Uterus (tissue), 4 donors: ENCODE results near the gene AIG1. TPM values are rescaled to one million over a fixed set of nuclear protein-coding genes. Genes with fewer than 3 reads are reported as not detected.
"Not testable (repeated sequence)": the region's sequence is repeated elsewhere in the genome, so short reads cannot be mapped to it uniquely, and the experiment has no call there.

ENCODE experiments used
- DNase-seq, 2 donors: peaks; one replicate each; pipeline ENCODE4 v3.0.0-alpha.2; 2019 to 2020
- H3K27ac ChIP-seq, 2 donors: fragments of 200-600 bp; sonication (generic); 1 replicate in 1 of 2; 2 replicates in 1 of 2; pipeline ENCODE4 v1.5.1; 2016 to 2018
- H3K27me3 ChIP-seq, 2 donors: fragments of 200-600 bp; sonication (generic); one replicate each; pipeline ENCODE4 v1.5.1; 2018 to 2019; ENCODE audit warnings: control low read depth in 1 of 2
- H3K36me3 ChIP-seq, 2 donors: fragments of 200-600 bp; sonication (generic); one replicate each; pipeline ENCODE4 v1.5.1; 2019; ENCODE audit warnings: control low read depth in 1 of 2
- H3K4me1 ChIP-seq, 2 donors: fragments of 200-600 bp; sonication (generic); one replicate each; pipeline ENCODE4 v1.5.1; 2018 to 2019; ENCODE audit warnings: control low read depth in 1 of 2
- H3K4me3 ChIP-seq, 2 donors: fragments of 200-600 bp; sonication (generic); 1 replicate in 1 of 2; 2 replicates in 1 of 2; pipeline ENCODE4 v1.5.1; 2018 to 2019; ENCODE audit warnings: mild to moderate bottlenecking in 1 of 2
- H3K9me3 ChIP-seq, 2 donors: fragments of 200-600 bp; sonication (generic); one replicate each; pipeline ENCODE4 v1.5.1; 2019; ENCODE audit warnings: control low read depth in 1 of 2
- POLR2A ChIP-seq, 2 donors: fragments of 450-650 bp; IDR thresholded peaks; one replicate each; pipeline ENCODE4 v1.6.1; 2016; ENCODE audit warnings: antibody characterized with exemption in 2 of 2, mild to moderate bottlenecking in 1 of 2, moderate library complexity in 1 of 2
- intact Hi-C: fragments of 100-400 bp; cut with DNase I; formaldehyde crosslinking; loops from one replicate; pipeline ENCODE4 v1.15.1; 2023; ENCODE audit warnings: low total_unique reads
- total RNA-seq, 4 donors: library from RNA; depleted of rRNA in 3 of 4; stranded (reverse); fragments of >200 nt in 3 of 4; gene quantifications; one replicate each; pipeline versions ENCODE4 v1.1.0 to v1.2.4, GENCODE V29; 2014 to 2023
- TF ChIP-seq, protein P1 (sequence below), 4 experiments: fragments of 200-600 bp in 2 of 4; fragments of 450-650 bp in 2 of 4; sonication (generic) in 2 of 4; IDR thresholded peaks; one replicate each; pipeline ENCODE4 v1.5.1; 2016 to 2019; ENCODE audit warnings: antibody characterized with exemption in 4 of 4, mild to moderate bottlenecking in 2 of 4, moderate library complexity in 1 of 4
- donor health status: DM: yes; HTN: yes; CAD: no.

Gene AIG1
- total RNA-seq, 4 donors from 2014 or later = 6.9 to 36.6 (median 27.8) TPM

GRCh38 chr6:143068001-143068400 is 7.3 kb downstream of the AIG1 start:
- H3K9me3 ChIP-seq = no peaks in the 10 kb centered on the region
- H3K27ac ChIP-seq = no peak overlapping the region
- no peaks in the 10 kb centered on the region for H3K27me3 ChIP-seq
- DNase-seq = no peak
- H3K36me3 ChIP-seq = no peaks in the 10 kb centered on the region
- no peak for TF ChIP-seq POLR2A (IDR thresholded peaks at IDR 0.05)
- TF ChIP-seq, protein P1, sequence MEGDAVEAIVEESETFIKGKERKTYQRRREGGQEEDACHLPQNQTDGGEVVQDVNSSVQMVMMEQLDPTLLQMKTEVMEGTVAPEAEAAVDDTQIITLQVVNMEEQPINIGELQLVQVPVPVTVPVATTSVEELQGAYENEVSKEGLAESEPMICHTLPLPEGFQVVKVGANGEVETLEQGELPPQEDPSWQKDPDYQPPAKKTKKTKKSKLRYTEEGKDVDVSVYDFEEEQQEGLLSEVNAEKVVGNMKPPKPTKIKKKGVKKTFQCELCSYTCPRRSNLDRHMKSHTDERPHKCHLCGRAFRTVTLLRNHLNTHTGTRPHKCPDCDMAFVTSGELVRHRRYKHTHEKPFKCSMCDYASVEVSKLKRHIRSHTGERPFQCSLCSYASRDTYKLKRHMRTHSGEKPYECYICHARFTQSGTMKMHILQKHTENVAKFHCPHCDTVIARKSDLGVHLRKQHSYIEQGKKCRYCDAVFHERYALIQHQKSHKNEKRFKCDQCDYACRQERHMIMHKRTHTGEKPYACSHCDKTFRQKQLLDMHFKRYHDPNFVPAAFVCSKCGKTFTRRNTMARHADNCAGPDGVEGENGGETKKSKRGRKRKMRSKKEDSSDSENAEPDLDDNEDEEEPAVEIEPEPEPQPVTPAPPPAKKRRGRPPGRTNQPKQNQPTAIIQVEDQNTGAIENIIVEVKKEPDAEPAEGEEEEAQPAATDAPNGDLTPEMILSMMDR (IDR thresholded peaks at IDR 0.05) = no peak
- intact Hi-C loops = no loop called here
- H3K4me1 ChIP-seq = no peaks in the 10 kb centered on the region
- no peak overlapping the region for H3K4me3 ChIP-seq

- Histone ChIP-seq H3K27ac (no peak overlapping the region), H3K9me3 (no peaks in the 10 kb centered on the region), H3K4me1 (no peaks in the 10 kb centered on the region), H3K27me3 (no peaks in the 10 kb centered on the region), H3K4me3 (no peak overlapping the region), H3K36me3 (no peaks in the 10 kb centered on the region)
- TF ChIP-seq, protein P1 (IDR thresholded peaks at IDR 0.05) = no peak
- TF ChIP-seq POLR2A (IDR thresholded peaks at IDR 0.05) = no peak
- intact Hi-C loops = no loop called here
- DNase-seq = no peak
These were observed 13.4 kb downstream of the AIG1 start for GRCh38 chr6:143074101-143074500.

- Histone ChIP-seq H3K4me3 (no peak overlapping the region), H3K27me3 (no peaks in the 10 kb centered on the region), H3K36me3 (no peaks in the 10 kb centered on the region), H3K9me3 (no peaks in the 10 kb centered on the region), H3K4me1 (no peaks in the 10 kb centered on the region), H3K27ac (no peak overlapping the region)
- intact Hi-C loops = no loop called here
- no peak for DNase-seq
- TF ChIP-seq, protein P1 (IDR thresholded peaks at IDR 0.05) = no peak
- no peak for TF ChIP-seq POLR2A (IDR thresholded peaks at IDR 0.05)
These were observed 14.1 kb downstream of the AIG1 start for GRCh38 chr6:143074670-143075318.

- H3K4me3 ChIP-seq = no peak overlapping the region
- H3K27ac ChIP-seq = no peak overlapping the region
- H3K9me3 ChIP-seq = no peaks in the 10 kb centered on the region
- no peaks in the 10 kb centered on the region for H3K27me3 ChIP-seq
- TF ChIP-seq POLR2A (IDR thresholded peaks at IDR 0.05) = no peak
- TF ChIP-seq, protein P1 (IDR thresholded peaks at IDR 0.05) = no peak
- H3K4me1 ChIP-seq = no peaks in the 10 kb centered on the region
- intact Hi-C loops = no loop called here
- no peak for DNase-seq
- no peaks in the 10 kb centered on the region for H3K36me3 ChIP-seq
These were observed 18.0 kb downstream of the AIG1 start for GRCh38 chr6:143078468-143079324.

DNA sequence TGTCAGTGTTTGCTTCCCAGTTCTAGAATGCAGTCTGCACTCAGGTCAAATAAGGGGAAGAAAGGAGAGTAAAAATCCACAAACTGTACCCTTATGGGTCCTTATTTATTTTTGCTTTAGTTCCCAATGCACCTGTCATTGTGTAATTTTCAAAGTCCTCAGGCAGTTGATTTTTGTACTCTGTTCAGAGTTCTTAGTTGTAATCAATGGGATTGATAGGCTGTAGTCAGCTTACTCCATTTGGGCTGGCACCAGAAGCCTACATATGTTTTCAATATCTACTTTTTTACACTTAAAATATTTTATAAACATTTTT is 18.6 kb downstream of the AIG1 start:
- H3K36me3 ChIP-seq = no peaks in the 10 kb centered on the region
- intact Hi-C loops = no loop called here
- no peaks in the 10 kb centered on the region for H3K4me1 ChIP-seq
- no peak overlapping the region for H3K27ac ChIP-seq
- no peak overlapping the region for H3K4me3 ChIP-seq
- no peaks in the 10 kb centered on the region for H3K27me3 ChIP-seq
- H3K9me3 ChIP-seq = no peaks in the 10 kb centered on the region
- no peak for DNase-seq
- TF ChIP-seq, protein P1 (IDR thresholded peaks at IDR 0.05) = no peak
- TF ChIP-seq POLR2A (IDR thresholded peaks at IDR 0.05) = no peak

DNA sequence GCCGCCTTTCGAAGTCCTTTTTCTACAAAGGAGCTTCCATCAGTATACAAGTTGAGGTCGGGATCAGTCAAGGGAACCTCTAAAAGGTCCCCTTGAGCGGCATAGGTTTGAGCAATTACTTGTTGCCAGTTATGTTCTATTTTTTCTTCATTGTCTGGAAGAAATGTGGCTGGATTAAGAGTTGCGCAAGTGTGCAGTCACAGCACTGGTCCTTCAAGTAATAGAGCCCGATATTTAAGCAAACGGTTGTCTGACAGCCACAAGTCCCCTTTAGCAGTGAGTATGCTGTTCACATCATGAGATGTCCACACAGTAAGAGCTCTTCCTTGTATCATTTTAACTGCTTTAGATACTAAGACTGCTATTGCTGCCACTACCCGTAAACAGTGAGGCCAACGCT is 21.6 kb downstream of the AIG1 start:
- DNase-seq, intact Hi-C loops, H3K4me1 ChIP-seq: not testable (repeated sequence)

DNA sequence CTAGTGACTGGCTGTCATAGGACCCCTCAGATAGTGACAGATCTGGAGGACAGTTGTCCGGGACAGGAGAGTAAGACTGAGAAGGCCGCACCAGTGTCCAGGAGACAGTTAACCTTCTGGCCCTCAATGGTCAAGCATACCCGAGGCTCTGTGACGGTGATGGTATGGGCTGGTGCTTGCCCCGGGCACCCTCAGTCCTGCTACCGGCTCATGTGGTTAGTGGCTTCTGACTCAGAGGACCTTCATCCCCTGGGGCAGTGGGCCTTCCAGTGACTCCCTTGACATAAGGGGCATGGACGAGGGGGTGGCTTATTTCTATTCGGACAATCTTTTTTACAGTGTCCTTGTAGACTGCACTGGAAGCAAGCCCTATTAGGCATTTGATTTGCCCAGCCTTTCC is 23.3 kb downstream of the AIG1 start:
- H3K9me3 ChIP-seq, H3K36me3 ChIP-seq, DNase-seq, intact Hi-C loops, H3K4me1 ChIP-seq, H3K27ac ChIP-seq, H3K4me3 ChIP-seq, H3K27me3 ChIP-seq: not testable (repeated sequence)

More for the DNA sequence above, 21.6 kb downstream of the AIG1 start:
- not testable (repeated sequence) for H3K27me3 ChIP-seq, H3K36me3 ChIP-seq, H3K27ac ChIP-seq, H3K9me3 ChIP-seq, H3K4me3 ChIP-seq

DNA sequence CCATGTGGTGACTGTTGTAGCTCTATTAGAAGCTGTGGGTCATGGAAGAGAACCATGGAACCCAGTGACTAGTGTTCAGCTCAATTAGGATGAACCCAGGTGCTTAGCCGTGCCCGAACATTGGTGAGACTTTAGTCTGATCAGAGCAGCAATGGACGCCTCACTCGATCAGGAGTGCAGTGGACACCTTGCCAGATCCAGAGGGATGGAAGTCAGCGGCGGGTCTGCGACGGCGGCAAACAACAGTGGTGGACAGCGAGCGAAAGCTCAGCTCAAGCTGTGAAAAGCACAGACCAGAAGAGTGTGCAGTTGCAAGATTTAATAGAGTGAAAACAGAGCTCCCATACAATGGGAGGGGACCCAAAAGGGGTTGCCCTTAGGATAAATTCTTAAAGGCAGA is 26.6 kb downstream of the AIG1 start:
- intact Hi-C loops, H3K36me3 ChIP-seq, H3K4me1 ChIP-seq, H3K27ac ChIP-seq, H3K9me3 ChIP-seq, H3K27me3 ChIP-seq, H3K4me3 ChIP-seq, DNase-seq: not testable (repeated sequence)
